Neural crest cell (in vitro differentiated cells): ENCODE data around the gene LARP1B. TPM values are rescaled to one million over a fixed set of nuclear protein-coding genes. Genes with fewer than 3 reads are reported as not detected.
A peak's percentile ranks its signal among the peaks of the same experiment; 100 is the strongest.
"Not testable (repeated sequence)": the region's sequence is repeated elsewhere in the genome, so short reads cannot be mapped to it uniquely, and the experiment has no call there.

Experiments
- DNase-seq: peaks from one replicate; pipeline ENCODE4 v3.0.0; 2021; ENCODE audit warnings: low read depth, mixed read lengths, low spot score
- H3K27ac Mint-ChIP-seq: one replicate; pipeline ENCODE4 v1.8.0; 2021; ENCODE audit warnings: mild to moderate bottlenecking, mixed read lengths; ENCODE audit not compliant: unreplicated experiment
- H3K27me3 Mint-ChIP-seq: 2 replicates; pipeline ENCODE4 v1.8.0; 2021; ENCODE audit warnings: low read depth, mild to moderate bottlenecking, mixed read lengths
- H3K36me3 Mint-ChIP-seq: 2 replicates; pipeline ENCODE4 v1.8.0; 2021; ENCODE audit warnings: low read depth, mild to moderate bottlenecking, mixed read lengths
- H3K4me1 Mint-ChIP-seq: 2 replicates; pipeline ENCODE4 v1.8.0; 2021; ENCODE audit warnings: mixed read lengths
- H3K4me3 Mint-ChIP-seq: one replicate; pipeline ENCODE4 v1.8.0; 2021; ENCODE audit warnings: mild to moderate bottlenecking, mixed read lengths
- H3K9me3 Mint-ChIP-seq: 2 replicates; pipeline ENCODE4 v1.8.0; 2021; ENCODE audit warnings: mixed read lengths
- CTCF ChIP-seq: fragments of 200-600 bp; sonication (generic); conservative IDR thresholded peaks from 2 replicates; pipeline ENCODE4 v1.5.0; 2021; ENCODE audit warnings: antibody characterized with exemption, mild to moderate bottlenecking
- total RNA-seq: library from RNA; stranded (reverse); gene quantifications from 2 replicates; pipeline ENCODE4 v1.2.1, GENCODE V29; 2021

Gene LARP1B
- total RNA-seq, 1 donor from 2014 or later: 15.6 TPM

- H3K36me3 Mint-ChIP-seq, DNase-seq, H3K9me3 Mint-ChIP-seq, H3K4me1 Mint-ChIP-seq, H3K27ac Mint-ChIP-seq, H3K4me3 Mint-ChIP-seq, H3K27me3 Mint-ChIP-seq: not testable (repeated sequence)
- peak; percentile 23 for TF ChIP-seq CTCF
These were observed 9.9 kb upstream of the LARP1B start for GRCh38 chr4:128051229-128051628.

- not testable (repeated sequence) for H3K9me3 Mint-ChIP-seq, H3K4me3 Mint-ChIP-seq, H3K4me1 Mint-ChIP-seq, H3K27ac Mint-ChIP-seq, H3K36me3 Mint-ChIP-seq, DNase-seq, H3K27me3 Mint-ChIP-seq
These were observed 6.2 kb upstream of the LARP1B start for GRCh38 chr4:128054907-128055306.

GRCh38 chr4:128055441-128056206 is 5.5 kb upstream of the LARP1B start:
- not testable (repeated sequence) for H3K9me3 Mint-ChIP-seq, DNase-seq, H3K27me3 Mint-ChIP-seq, H3K27ac Mint-ChIP-seq, H3K36me3 Mint-ChIP-seq, H3K4me3 Mint-ChIP-seq, H3K4me1 Mint-ChIP-seq

- H3K27me3 Mint-ChIP-seq: no peaks in the 10 kb centered on the region
These were observed 4.7 kb upstream of the LARP1B start for GRCh38 chr4:128056396-128056795.

GRCh38 chr4:128060121-128060698 is 902 bp upstream of the LARP1B start:
- H3K9me3 Mint-ChIP-seq: no peaks in the 10 kb centered on the region
- H3K27me3 Mint-ChIP-seq: no peaks in the 10 kb centered on the region
- no peak for TF ChIP-seq CTCF
- peaks cover 19% of the 10 kb centered on the region for H3K4me1 Mint-ChIP-seq
- DNase-seq: no peak
- H3K27ac Mint-ChIP-seq: peak overlapping the region; percentile 93
- no peaks in the 10 kb centered on the region for H3K36me3 Mint-ChIP-seq
- H3K4me3 Mint-ChIP-seq: peak overlapping the region; percentile 87

More at GRCh38 chr4:128056396-128056795, 4.7 kb upstream of the LARP1B start:
- DNase-seq: no peak
- Mint-ChIP-seq H3K9me3 (no peaks in the 10 kb centered on the region), H3K36me3 (no peaks in the 10 kb centered on the region), H3K27ac (no peak overlapping the region), H3K4me1 (peaks cover 9% of the 10 kb centered on the region), H3K4me3 (peak overlapping the region; percentile 11)
- no peak for TF ChIP-seq CTCF

- Mint-ChIP-seq H3K27me3 (no peaks in the 10 kb centered on the region), H3K27ac (no peak overlapping the region), H3K4me1 (peaks cover 23% of the 10 kb centered on the region)
These were observed 739 bp downstream of the LARP1B start for GRCh38 chr4:128061566-128062536.

GRCh38 chr4:128066453-128066820 is 5.3 kb downstream of the LARP1B start:
- H3K36me3 Mint-ChIP-seq, DNase-seq, H3K27ac Mint-ChIP-seq, H3K27me3 Mint-ChIP-seq, H3K4me3 Mint-ChIP-seq, H3K9me3 Mint-ChIP-seq: not testable (repeated sequence)
- H3K4me1 Mint-ChIP-seq: peaks cover 14% of the 10 kb centered on the region

More at GRCh38 chr4:128061566-128062536, 739 bp downstream of the LARP1B start:
- no peak for TF ChIP-seq CTCF
- H3K36me3 Mint-ChIP-seq: no peaks in the 10 kb centered on the region
- no peaks in the 10 kb centered on the region for H3K9me3 Mint-ChIP-seq
- DNase-seq: peak; percentile 55
- peak overlapping the region; percentile 94 for H3K4me3 Mint-ChIP-seq
